ENCODE measurements around the gene KLHL35. TPM values are rescaled to one million over a fixed set of nuclear protein-coding genes. Genes with fewer than 3 reads are reported as not detected.

Gene KLHL35
- total RNA-seq, 1 experiment from 2014 or later: 0.83 TPM

DNA sequence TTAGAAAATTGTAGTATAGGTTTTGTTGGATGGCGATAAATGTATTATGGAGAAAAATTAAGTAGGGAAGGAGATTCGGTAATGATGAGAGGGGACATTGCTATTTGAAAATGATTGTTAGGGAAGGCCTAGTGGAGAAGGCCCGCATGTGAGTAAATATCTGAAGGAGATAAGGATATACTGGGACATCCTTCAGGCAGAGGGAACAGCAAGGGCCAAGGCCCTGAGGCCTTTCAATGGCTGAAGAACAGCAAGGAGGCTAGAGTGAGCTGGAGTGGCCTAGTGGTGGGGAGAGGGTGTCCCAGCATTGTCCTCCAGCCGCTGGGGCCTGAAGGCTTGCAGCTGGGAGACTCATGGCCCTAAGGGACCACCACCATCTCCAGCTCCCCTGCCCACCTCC lies 58.4 kb downstream of the KLHL35 start:
- Histone ChIP-seq H3K79me2 (ENCODE audit: insufficient read depth, low read length) (no peaks in the 10 kb centered on the region), H3K4me1 (ENCODE audit: insufficient read depth, low read length) (no peaks in the 10 kb centered on the region; the same call in 1 of the 2 replicates), H3K4me2 (ENCODE audit: insufficient read depth, insufficient read length, low read length) (no peak overlapping the region), H4K8ac (replicated peaks; ENCODE audit: insufficient read length, low read depth, low read length) (no peak overlapping the region), H3K27ac (ENCODE audit: insufficient read length, low read depth, low read length) (no peak overlapping the region), H4K20me1 (ENCODE audit: control insufficient read depth, insufficient read depth, insufficient read length) (no peaks in the 10 kb centered on the region), H3K9ac (ENCODE audit: extremely low read depth, insufficient read length, low read length) (no peak overlapping the region), H2BK5ac (ENCODE audit: insufficient read length, low read length) (no peak overlapping the region), H3K4ac (ENCODE audit: low read depth, low read length) (no peak overlapping the region), H2BK15ac (ENCODE audit: low read depth, low read length) (no peak overlapping the region), H3K23me2 (ENCODE audit: insufficient read length, low read depth, low read length, poor library complexity, severe bottlenecking) (no peaks in the 10 kb centered on the region), H3K9me3 (ENCODE audit: control insufficient read depth, low read depth, low read length) (no peaks in the 10 kb centered on the region), H4K91ac (ENCODE audit: insufficient read length, low read depth, low read length) (no peak overlapping the region), H3K18ac (ENCODE audit: insufficient read length, low read depth, low read length) (no peak overlapping the region), H3K14ac (ENCODE audit: insufficient read depth, low read length) (no peak overlapping the region), H3K27me3 (ENCODE audit: insufficient read depth, low read length) (no peaks in the 10 kb centered on the region), H2BK20ac (ENCODE audit: low read depth, low read length, poor library complexity, severe bottlenecking) (no peak overlapping the region), H2BK120ac (ENCODE audit: low read depth, low read length, poor library complexity, severe bottlenecking) (no peak overlapping the region), H3K23ac (ENCODE audit: insufficient read length, low read depth, low read length) (no peak overlapping the region), H4K5ac (ENCODE audit: insufficient read length, low read depth, low read length) (no peak overlapping the region), H3K79me1 (ENCODE audit: insufficient read depth, low read depth, low read length, poor library complexity, severe bottlenecking) (no peaks in the 10 kb centered on the region), H2AK5ac (ENCODE audit: insufficient read length, low read length) (no peak overlapping the region), H3T11ph (ENCODE audit: low read length) (no peak overlapping the region), H3K56ac (ENCODE audit: insufficient read length, low read depth, low read length) (no peak overlapping the region), H2BK12ac (ENCODE audit: insufficient read length, low read depth, low read length) (no peak overlapping the region), H2AFZ (ENCODE audit: low read length) (no peak overlapping the region)
- H3K9me3 Mint-ChIP-seq: no peaks in the 10 kb centered on the region
- no peak overlapping the region for H3K4me3 Mint-ChIP-seq
- TF ChIP-seq, protein P1, sequence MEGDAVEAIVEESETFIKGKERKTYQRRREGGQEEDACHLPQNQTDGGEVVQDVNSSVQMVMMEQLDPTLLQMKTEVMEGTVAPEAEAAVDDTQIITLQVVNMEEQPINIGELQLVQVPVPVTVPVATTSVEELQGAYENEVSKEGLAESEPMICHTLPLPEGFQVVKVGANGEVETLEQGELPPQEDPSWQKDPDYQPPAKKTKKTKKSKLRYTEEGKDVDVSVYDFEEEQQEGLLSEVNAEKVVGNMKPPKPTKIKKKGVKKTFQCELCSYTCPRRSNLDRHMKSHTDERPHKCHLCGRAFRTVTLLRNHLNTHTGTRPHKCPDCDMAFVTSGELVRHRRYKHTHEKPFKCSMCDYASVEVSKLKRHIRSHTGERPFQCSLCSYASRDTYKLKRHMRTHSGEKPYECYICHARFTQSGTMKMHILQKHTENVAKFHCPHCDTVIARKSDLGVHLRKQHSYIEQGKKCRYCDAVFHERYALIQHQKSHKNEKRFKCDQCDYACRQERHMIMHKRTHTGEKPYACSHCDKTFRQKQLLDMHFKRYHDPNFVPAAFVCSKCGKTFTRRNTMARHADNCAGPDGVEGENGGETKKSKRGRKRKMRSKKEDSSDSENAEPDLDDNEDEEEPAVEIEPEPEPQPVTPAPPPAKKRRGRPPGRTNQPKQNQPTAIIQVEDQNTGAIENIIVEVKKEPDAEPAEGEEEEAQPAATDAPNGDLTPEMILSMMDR (conservative IDR thresholded peaks at IDR 0.05): no peak
- 0 out of 2 replicates have a peak, but pooled peaks cover 2% of the 10 kb centered on the region for H3K27me3 Mint-ChIP-seq (ENCODE audit: low read depth)
- H3K4me1 Mint-ChIP-seq: peaks cover 0 to 5% of the 10 kb centered on the region in 2 experiments; a peak in 1 of 4 replicates
- WGBS (ENCODE audit: extremely low coverage, insufficient read length, low lambda C conversion rate): 100% methylated on average over 2 of the region's 4 CpGs
- H3K27ac Mint-ChIP-seq: no peak overlapping the region
- H3K36me3 Mint-ChIP-seq (ENCODE audit: insufficient read depth in 1 of 3, low read depth in 3 of 3): no peaks in the 10 kb centered on the region
- no peak for DNase-seq
